IPS-15b (cell line): Measurements from ENCODE around the gene RAB35.

ENCODE experiments used
- H3K27me3 ChIP-seq: one replicate; pipeline ENCODE4 v1.6.1; 2013; ENCODE audit warnings: low read length; ENCODE audit not compliant: control insufficient read depth, insufficient read depth
- H3K36me3 ChIP-seq: one replicate; pipeline ENCODE4 v1.6.1; 2013; ENCODE audit warnings: low read length; ENCODE audit not compliant: control insufficient read depth, insufficient read depth
- H3K4me1 ChIP-seq: one replicate; pipeline ENCODE4 v1.6.1; 2013; ENCODE audit warnings: mild to moderate bottlenecking, low read length; ENCODE audit not compliant: control insufficient read depth, insufficient read depth
- H3K4me3 ChIP-seq: one replicate; pipeline ENCODE4 v1.5.1; 2013; ENCODE audit warnings: low read depth, low read length
- H3K9ac ChIP-seq: one replicate; pipeline ENCODE4 v1.6.1; 2013; ENCODE audit warnings: low read depth, mild to moderate bottlenecking, low read length
- H3K9me3 ChIP-seq: one replicate; pipeline ENCODE4 v1.6.1; 2013; ENCODE audit warnings: mild to moderate bottlenecking, low read length; ENCODE audit not compliant: control insufficient read depth, insufficient read depth

The RAB35 gene

GRCh38 chr12:120132054-120132836 is 15.7 kb upstream of the RAB35 start:
- Histone ChIP-seq H3K9me3 (no peaks in the 10 kb centered on the region), H3K36me3 (peaks cover 84% of the 10 kb centered on the region), H3K4me3 (no peak overlapping the region), H3K9ac (no peak overlapping the region), H3K4me1 (no peaks in the 10 kb centered on the region), H3K27me3 (no peaks in the 10 kb centered on the region)

- Histone ChIP-seq H3K9me3 (no peaks in the 10 kb centered on the region), H3K36me3 (peaks cover 73% of the 10 kb centered on the region), H3K4me3 (no peak overlapping the region), H3K9ac (no peak overlapping the region), H3K27me3 (no peaks in the 10 kb centered on the region), H3K4me1 (no peaks in the 10 kb centered on the region)
Measured at GRCh38 chr12:120131116-120131515, 14.6 kb upstream of the RAB35 start.

GRCh38 chr12:120130011-120130410 is 13.5 kb upstream of the RAB35 start:
- Histone ChIP-seq H3K9me3 (no peaks in the 10 kb centered on the region), H3K4me1 (no peaks in the 10 kb centered on the region), H3K9ac (no peak overlapping the region), H3K27me3 (no peaks in the 10 kb centered on the region), H3K36me3 (peaks cover 70% of the 10 kb centered on the region), H3K4me3 (no peak overlapping the region)

- no peaks in the 10 kb centered on the region for H3K27me3 ChIP-seq
- no peak overlapping the region for H3K4me3 ChIP-seq
- H3K4me1 ChIP-seq: no peaks in the 10 kb centered on the region
- H3K36me3 ChIP-seq: peaks cover 38% of the 10 kb centered on the region
- no peaks in the 10 kb centered on the region for H3K9me3 ChIP-seq
- no peak overlapping the region for H3K9ac ChIP-seq
Measured at GRCh38 chr12:120126635-120127005, 10.1 kb upstream of the RAB35 start.

- H3K27me3 ChIP-seq: no peaks in the 10 kb centered on the region
- no peaks in the 10 kb centered on the region for H3K4me1 ChIP-seq
- no peaks in the 10 kb centered on the region for H3K9me3 ChIP-seq
- peaks cover 32% of the 10 kb centered on the region for H3K36me3 ChIP-seq
- H3K9ac ChIP-seq: no peak overlapping the region
- H3K4me3 ChIP-seq: no peak overlapping the region
Measured at GRCh38 chr12:120125792-120126634, 9.5 kb upstream of the RAB35 start.

GRCh38 chr12:120125029-120125428 is 8.5 kb upstream of the RAB35 start:
- Histone ChIP-seq H3K4me1 (no peaks in the 10 kb centered on the region), H3K27me3 (no peaks in the 10 kb centered on the region), H3K36me3 (peaks cover 22% of the 10 kb centered on the region), H3K9ac (no peak overlapping the region), H3K9me3 (no peaks in the 10 kb centered on the region), H3K4me3 (no peak overlapping the region)

- Histone ChIP-seq H3K4me3 (no peak overlapping the region), H3K9me3 (no peaks in the 10 kb centered on the region), H3K27me3 (no peaks in the 10 kb centered on the region), H3K36me3 (no peaks in the 10 kb centered on the region), H3K9ac (no peak overlapping the region), H3K4me1 (peaks cover 4% of the 10 kb centered on the region)
Measured at GRCh38 chr12:120121766-120122293, 5.3 kb upstream of the RAB35 start.

GRCh38 chr12:120121343-120121742 is 4.8 kb upstream of the RAB35 start:
- no peak overlapping the region for H3K9ac ChIP-seq

GRCh38 chr12:120119271-120119973 is 2.9 kb upstream of the RAB35 start:
- Histone ChIP-seq H3K27me3 (no peaks in the 10 kb centered on the region), H3K9me3 (no peaks in the 10 kb centered on the region), H3K9ac (no peak overlapping the region), H3K36me3 (peaks cover 3% of the 10 kb centered on the region), H3K4me3 (no peak overlapping the region), H3K4me1 (peaks cover 13% of the 10 kb centered on the region)

More at GRCh38 chr12:120121343-120121742, 4.8 kb upstream of the RAB35 start:
- Histone ChIP-seq H3K9me3 (no peaks in the 10 kb centered on the region), H3K4me1 (peaks cover 4% of the 10 kb centered on the region), H3K36me3 (no peaks in the 10 kb centered on the region), H3K4me3 (no peak overlapping the region), H3K27me3 (no peaks in the 10 kb centered on the region)

- no peaks in the 10 kb centered on the region for H3K27me3 ChIP-seq
- peaks cover 13% of the 10 kb centered on the region for H3K4me1 ChIP-seq
- H3K4me3 ChIP-seq: peak overlapping the region; percentile 78
- peaks cover 3% of the 10 kb centered on the region for H3K36me3 ChIP-seq
- no peak overlapping the region for H3K9ac ChIP-seq
- no peaks in the 10 kb centered on the region for H3K9me3 ChIP-seq
Measured at GRCh38 chr12:120118321-120119061, 1.9 kb upstream of the RAB35 start.

GRCh38 chr12:120117961-120118320 is 1.4 kb upstream of the RAB35 start:
- Histone ChIP-seq H3K9ac (peak overlapping the region; percentile 87), H3K27me3 (no peaks in the 10 kb centered on the region), H3K36me3 (peaks cover 3% of the 10 kb centered on the region), H3K9me3 (no peaks in the 10 kb centered on the region), H3K4me3 (peak overlapping the region; percentile 78), H3K4me1 (peaks cover 13% of the 10 kb centered on the region)
